ENCODE measurements around the gene RIN2.

Gene RIN2

GRCh38 chr20:19723813-19724430 lies 34.1 kb upstream of the RIN2 start:
- no peak for DNase-seq (ENCODE audit: low spot score)
- in situ Hi-C loops (cut with MboI; ENCODE audit: low sequenced_read_pairs, unreplicated experiment), result no loop called here
- no peak for TF ChIP-seq CTCF (IDR thresholded peaks at IDR 0.05; ENCODE audit: borderline replicate concordance, control extremely low read depth, extremely low read depth, insufficient read depth, missing control alignments)

- DNase-seq (ENCODE audit: low spot score), result no peak
- in situ Hi-C loops (cut with MboI; ENCODE audit: low sequenced_read_pairs, unreplicated experiment), result no loop called here
- TF ChIP-seq CTCF (IDR thresholded peaks at IDR 0.05; ENCODE audit: borderline replicate concordance, control extremely low read depth, extremely low read depth, insufficient read depth, missing control alignments), result no peak
These were observed 32.7 kb upstream of the RIN2 start for GRCh38 chr20:19725373-19725772.

GRCh38 chr20:19725814-19726525 lies 32.1 kb upstream of the RIN2 start:
- in situ Hi-C loops (cut with MboI; ENCODE audit: low sequenced_read_pairs, unreplicated experiment), result no loop called here
- no peak for DNase-seq (ENCODE audit: low spot score)
- no peak for TF ChIP-seq CTCF (IDR thresholded peaks at IDR 0.05; ENCODE audit: borderline replicate concordance, control extremely low read depth, extremely low read depth, insufficient read depth, missing control alignments)

- no peak for TF ChIP-seq CTCF (IDR thresholded peaks at IDR 0.05; ENCODE audit: borderline replicate concordance, control extremely low read depth, extremely low read depth, insufficient read depth, missing control alignments)
- in situ Hi-C loops (cut with MboI; ENCODE audit: low sequenced_read_pairs, unreplicated experiment), result no loop called here
- no peak for DNase-seq (ENCODE audit: low spot score)
These were observed 30.7 kb upstream of the RIN2 start for GRCh38 chr20:19727251-19727847.

GRCh38 chr20:19729672-19730071 lies 28.4 kb upstream of the RIN2 start:
- no peak for DNase-seq (ENCODE audit: low spot score)
- in situ Hi-C loops (cut with MboI; ENCODE audit: low sequenced_read_pairs, unreplicated experiment), result no loop called here

GRCh38 chr20:19730706-19731105 lies 27.4 kb upstream of the RIN2 start:
- DNase-seq (ENCODE audit: low spot score), result no peak
- no peak for TF ChIP-seq CTCF (IDR thresholded peaks at IDR 0.05; ENCODE audit: borderline replicate concordance, control extremely low read depth, extremely low read depth, insufficient read depth, missing control alignments)
- in situ Hi-C loops (cut with MboI; ENCODE audit: low sequenced_read_pairs, unreplicated experiment), result no loop called here

More at GRCh38 chr20:19729672-19730071, 28.4 kb upstream of the RIN2 start:
- TF ChIP-seq CTCF (IDR thresholded peaks at IDR 0.05; ENCODE audit: borderline replicate concordance, control extremely low read depth, extremely low read depth, insufficient read depth, missing control alignments), result no peak

All from GM13976 (cell line).